ENCODE data around the gene SNED1.

SNED1 gene

DNA sequence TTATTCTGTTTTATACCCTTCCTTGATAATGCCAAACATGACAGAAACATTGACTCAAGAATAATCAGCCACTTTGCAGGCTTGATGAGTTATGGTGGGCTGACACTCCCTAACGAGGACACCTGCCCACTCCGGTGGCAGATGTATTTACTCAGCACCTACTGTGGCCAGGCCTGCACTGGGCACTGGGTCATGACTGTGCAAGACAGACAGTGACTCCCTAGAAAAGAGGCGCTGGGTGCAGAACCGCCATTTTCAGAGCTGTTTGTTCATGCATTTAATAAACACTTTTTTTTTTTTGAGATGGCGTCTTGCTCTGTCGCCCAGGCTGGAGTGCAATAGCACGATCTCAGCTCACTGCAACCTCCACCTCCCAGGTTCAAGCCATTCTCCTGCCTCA, 32.5 kb downstream of the SNED1 start:
- no peaks in the 10 kb centered on the region; the same call in 1 of the 2 replicates for H3K9me3 ChIP-seq (ENCODE audit: control insufficient read depth, insufficient read depth, low read depth, low read length)
- CTCF ChIA-PET, result no interaction called here
- no peak overlapping the region for H3K27ac ChIP-seq (ENCODE audit: extremely low read depth, low read depth, low read length)
- no peaks in the 10 kb centered on the region for H3K36me3 ChIP-seq (ENCODE audit: control insufficient read depth in 2 of 2, insufficient read depth in 1 of 2, low read length in 2 of 2)
- POLR2A ChIA-PET, result no interaction called here
- TF ChIP-seq ZNF837 (tag by site-specific recombination; IDR thresholded peaks at IDR 0.05) (no peak), ZNF776 (tag by site-specific recombination; IDR thresholded peaks at IDR 0.05; ENCODE audit: borderline replicate concordance) (no peak), ZIC2 (tag by site-specific recombination; IDR thresholded peaks at IDR 0.05) (no peak), ZNF133 (tag by site-specific recombination; IDR thresholded peaks at IDR 0.05) (no peak), ZNF544 (tag by site-specific recombination; IDR thresholded peaks at IDR 0.05) (no peak), ZNF211 (tag by site-specific recombination; IDR thresholded peaks at IDR 0.05; ENCODE audit: low read depth) (no peak), SP3 (tag by site-specific recombination; IDR thresholded peaks at IDR 0.05) (no peak), ZNF473 (tag by site-specific recombination; IDR thresholded peaks at IDR 0.05) (no peak), ZNF677 (tag by site-specific recombination; IDR thresholded peaks at IDR 0.05) (no peak), ZNF423 (tag by site-specific recombination; IDR thresholded peaks at IDR 0.05) (no peak)
- TF ChIP-seq, protein P1, sequence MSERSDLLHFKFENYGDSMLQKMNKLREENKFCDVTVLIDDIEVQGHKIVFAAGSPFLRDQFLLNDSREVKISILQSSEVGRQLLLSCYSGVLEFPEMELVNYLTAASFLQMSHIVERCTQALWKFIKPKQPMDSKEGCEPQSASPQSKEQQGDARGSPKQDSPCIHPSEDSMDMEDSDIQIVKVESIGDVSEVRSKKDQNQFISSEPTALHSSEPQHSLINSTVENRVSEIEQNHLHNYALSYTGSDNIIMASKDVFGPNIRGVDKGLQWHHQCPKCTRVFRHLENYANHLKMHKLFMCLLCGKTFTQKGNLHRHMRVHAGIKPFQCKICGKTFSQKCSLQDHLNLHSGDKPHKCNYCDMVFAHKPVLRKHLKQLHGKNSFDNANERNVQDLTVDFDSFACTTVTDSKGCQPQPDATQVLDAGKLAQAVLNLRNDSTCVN (tag by site-specific recombination; optimal IDR thresholded peaks at IDR 0.05), result no peak
- TF ChIP-seq, protein P2, sequence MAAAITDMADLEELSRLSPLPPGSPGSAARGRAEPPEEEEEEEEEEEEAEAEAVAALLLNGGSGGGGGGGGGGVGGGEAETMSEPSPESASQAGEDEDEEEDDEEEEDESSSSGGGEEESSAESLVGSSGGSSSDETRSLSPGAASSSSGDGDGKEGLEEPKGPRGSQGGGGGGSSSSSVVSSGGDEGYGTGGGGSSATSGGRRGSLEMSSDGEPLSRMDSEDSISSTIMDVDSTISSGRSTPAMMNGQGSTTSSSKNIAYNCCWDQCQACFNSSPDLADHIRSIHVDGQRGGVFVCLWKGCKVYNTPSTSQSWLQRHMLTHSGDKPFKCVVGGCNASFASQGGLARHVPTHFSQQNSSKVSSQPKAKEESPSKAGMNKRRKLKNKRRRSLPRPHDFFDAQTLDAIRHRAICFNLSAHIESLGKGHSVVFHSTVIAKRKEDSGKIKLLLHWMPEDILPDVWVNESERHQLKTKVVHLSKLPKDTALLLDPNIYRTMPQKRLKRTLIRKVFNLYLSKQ (tag by site-specific recombination; IDR thresholded peaks at IDR 0.05; ENCODE audit: borderline replicate concordance), result no peak
- TF ChIP-seq, protein P3, sequence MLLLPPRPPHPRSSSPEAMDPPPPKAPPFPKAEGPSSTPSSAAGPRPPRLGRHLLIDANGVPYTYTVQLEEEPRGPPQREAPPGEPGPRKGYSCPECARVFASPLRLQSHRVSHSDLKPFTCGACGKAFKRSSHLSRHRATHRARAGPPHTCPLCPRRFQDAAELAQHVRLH (tag by site-specific recombination; IDR thresholded peaks at IDR 0.05), result no peak
- TF ChIP-seq, protein P4, sequence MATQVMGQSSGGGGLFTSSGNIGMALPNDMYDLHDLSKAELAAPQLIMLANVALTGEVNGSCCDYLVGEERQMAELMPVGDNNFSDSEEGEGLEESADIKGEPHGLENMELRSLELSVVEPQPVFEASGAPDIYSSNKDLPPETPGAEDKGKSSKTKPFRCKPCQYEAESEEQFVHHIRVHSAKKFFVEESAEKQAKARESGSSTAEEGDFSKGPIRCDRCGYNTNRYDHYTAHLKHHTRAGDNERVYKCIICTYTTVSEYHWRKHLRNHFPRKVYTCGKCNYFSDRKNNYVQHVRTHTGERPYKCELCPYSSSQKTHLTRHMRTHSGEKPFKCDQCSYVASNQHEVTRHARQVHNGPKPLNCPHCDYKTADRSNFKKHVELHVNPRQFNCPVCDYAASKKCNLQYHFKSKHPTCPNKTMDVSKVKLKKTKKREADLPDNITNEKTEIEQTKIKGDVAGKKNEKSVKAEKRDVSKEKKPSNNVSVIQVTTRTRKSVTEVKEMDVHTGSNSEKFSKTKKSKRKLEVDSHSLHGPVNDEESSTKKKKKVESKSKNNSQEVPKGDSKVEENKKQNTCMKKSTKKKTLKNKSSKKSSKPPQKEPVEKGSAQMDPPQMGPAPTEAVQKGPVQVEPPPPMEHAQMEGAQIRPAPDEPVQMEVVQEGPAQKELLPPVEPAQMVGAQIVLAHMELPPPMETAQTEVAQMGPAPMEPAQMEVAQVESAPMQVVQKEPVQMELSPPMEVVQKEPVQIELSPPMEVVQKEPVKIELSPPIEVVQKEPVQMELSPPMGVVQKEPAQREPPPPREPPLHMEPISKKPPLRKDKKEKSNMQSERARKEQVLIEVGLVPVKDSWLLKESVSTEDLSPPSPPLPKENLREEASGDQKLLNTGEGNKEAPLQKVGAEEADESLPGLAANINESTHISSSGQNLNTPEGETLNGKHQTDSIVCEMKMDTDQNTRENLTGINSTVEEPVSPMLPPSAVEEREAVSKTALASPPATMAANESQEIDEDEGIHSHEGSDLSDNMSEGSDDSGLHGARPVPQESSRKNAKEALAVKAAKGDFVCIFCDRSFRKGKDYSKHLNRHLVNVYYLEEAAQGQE (tag by site-specific recombination; IDR thresholded peaks at IDR 0.05), result no peak
- H3K4me1 ChIP-seq (ENCODE audit: control insufficient read depth, insufficient read depth, low read length), result no peaks in the 10 kb centered on the region
- no peak overlapping the region for H3K4me3 ChIP-seq (ENCODE audit: low read depth, low read length)

DNA sequence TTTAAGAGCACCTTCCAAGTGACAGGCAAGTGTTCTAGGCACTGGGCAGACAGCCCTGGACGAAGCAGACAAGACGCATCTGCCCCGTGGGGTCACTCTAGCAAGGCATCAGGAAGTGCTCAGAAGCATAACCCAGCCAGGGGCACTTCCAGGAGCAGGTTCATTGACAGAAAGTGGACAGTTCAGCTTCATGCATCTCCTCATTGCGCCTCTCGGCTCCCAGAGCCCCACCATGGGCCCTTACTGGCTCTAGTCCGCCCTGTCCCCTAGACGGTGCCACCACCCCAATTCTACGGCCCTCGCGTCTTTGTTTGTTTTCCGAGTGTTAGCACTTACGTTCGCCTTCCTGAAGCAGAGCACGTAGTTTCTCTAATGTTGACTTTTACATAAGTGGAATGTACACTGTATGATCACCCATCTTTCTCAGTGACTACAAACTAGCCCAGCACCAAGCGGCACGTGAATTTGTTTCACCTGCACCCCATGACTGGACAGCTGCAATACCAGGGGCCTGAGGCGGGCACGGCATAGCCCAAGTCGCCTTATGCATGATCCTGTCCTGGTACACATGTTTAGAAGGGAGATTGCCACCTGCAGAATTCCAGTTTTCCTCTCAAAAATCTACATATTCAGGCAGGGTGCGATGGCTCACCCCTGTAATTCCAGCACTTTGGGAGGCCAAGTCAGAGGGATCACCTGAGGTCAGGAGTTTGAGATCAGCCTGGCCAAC, 33.2 kb downstream of the SNED1 start:
- ChIA-PET CTCF (no interaction called here), POLR2A (no interaction called here)
- no peaks in the 10 kb centered on the region for H3K4me1 ChIP-seq (ENCODE audit: control insufficient read depth, insufficient read depth, low read length)
- no peaks in the 10 kb centered on the region for H3K36me3 ChIP-seq (ENCODE audit: control insufficient read depth in 2 of 2, insufficient read depth in 1 of 2, low read length in 2 of 2)
- no peaks in the 10 kb centered on the region for H3K9me3 ChIP-seq (ENCODE audit: control insufficient read depth, insufficient read depth, low read depth, low read length)
- no peak overlapping the region for H3K4me3 ChIP-seq (ENCODE audit: low read depth, low read length)
- H3K27ac ChIP-seq (ENCODE audit: extremely low read depth, low read depth, low read length), result no peak overlapping the region
- TF ChIP-seq, protein P4 (tag by site-specific recombination; IDR thresholded peaks at IDR 0.05), result no peak
- no peak for TF ChIP-seq ZNF76 (tag by site-specific recombination; IDR thresholded peaks at IDR 0.05; ENCODE audit: borderline replicate concordance, low read depth)
- TF ChIP-seq ZNF777 (tag by site-specific recombination; IDR thresholded peaks at IDR 0.05; ENCODE audit: borderline replicate concordance), result no peak
- TF ChIP-seq, protein P5, sequence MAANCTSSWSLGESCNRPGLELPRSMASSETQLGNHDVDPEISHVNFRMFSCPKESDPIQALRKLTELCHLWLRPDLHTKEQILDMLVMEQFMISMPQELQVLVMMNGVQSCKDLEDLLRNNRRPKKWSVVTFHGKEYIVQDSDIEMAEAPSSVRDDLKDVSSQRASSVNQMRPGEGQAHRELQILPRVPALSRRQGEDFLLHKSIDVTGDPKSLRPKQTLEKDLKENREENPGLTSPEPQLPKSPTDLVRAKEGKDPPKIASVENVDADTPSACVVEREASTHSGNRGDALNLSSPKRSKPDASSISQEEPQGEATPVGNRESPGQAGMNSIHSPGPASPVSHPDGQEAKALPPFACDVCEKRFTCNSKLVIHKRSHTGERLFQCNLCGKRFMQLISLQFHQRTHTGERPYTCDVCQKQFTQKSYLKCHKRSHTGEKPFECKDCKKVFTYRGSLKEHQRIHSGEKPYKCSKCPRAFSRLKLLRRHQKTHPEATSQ (tag by site-specific recombination; IDR thresholded peaks at IDR 0.05), result no peak
- TF ChIP-seq, protein P6, sequence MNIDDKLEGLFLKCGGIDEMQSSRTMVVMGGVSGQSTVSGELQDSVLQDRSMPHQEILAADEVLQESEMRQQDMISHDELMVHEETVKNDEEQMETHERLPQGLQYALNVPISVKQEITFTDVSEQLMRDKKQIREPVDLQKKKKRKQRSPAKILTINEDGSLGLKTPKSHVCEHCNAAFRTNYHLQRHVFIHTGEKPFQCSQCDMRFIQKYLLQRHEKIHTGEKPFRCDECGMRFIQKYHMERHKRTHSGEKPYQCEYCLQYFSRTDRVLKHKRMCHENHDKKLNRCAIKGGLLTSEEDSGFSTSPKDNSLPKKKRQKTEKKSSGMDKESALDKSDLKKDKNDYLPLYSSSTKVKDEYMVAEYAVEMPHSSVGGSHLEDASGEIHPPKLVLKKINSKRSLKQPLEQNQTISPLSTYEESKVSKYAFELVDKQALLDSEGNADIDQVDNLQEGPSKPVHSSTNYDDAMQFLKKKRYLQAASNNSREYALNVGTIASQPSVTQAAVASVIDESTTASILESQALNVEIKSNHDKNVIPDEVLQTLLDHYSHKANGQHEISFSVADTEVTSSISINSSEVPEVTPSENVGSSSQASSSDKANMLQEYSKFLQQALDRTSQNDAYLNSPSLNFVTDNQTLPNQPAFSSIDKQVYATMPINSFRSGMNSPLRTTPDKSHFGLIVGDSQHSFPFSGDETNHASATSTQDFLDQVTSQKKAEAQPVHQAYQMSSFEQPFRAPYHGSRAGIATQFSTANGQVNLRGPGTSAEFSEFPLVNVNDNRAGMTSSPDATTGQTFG (tag by site-specific recombination; IDR thresholded peaks at IDR 0.05; ENCODE audit: borderline replicate concordance), result no peak
- no peak for TF ChIP-seq OVOL3 (tag by site-specific recombination; IDR thresholded peaks at IDR 0.05)
- no peak for TF ChIP-seq ZSCAN23 (tag by site-specific recombination; IDR thresholded peaks at IDR 0.05)
